Esophagus squamous epithelium (tissue), 5 donors: ENCODE measurements around the gene LIPC. TPM values are rescaled to one million over a fixed set of nuclear protein-coding genes. Genes with fewer than 3 reads are reported as not detected.

ENCODE experiments used
- DNase-seq: peaks from one replicate; lab custom pipeline; 2025; lab: John Stamatoyannopoulos, UW
- H3K27ac ChIP-seq, 4 donors: fragments of 200-600 bp; sonication (generic); one replicate each; pipeline ENCODE4 v1.5.1; 2016 to 2019; ENCODE audit warnings: mild to moderate bottlenecking in 1 of 4
- H3K27me3 ChIP-seq, 4 donors: fragments of 200-600 bp; sonication (generic); 1 replicate in 3 of 4; 2 replicates in 1 of 4; pipeline versions ENCODE4 v1.5.1 to v1.6.0; 2017 to 2021; ENCODE audit warnings: antibody characterized with exemption in 1 of 4
- H3K36me3 ChIP-seq, 3 donors: fragments of 200-600 bp; sonication (generic); one replicate each; pipeline ENCODE4 v1.5.1; 2016 to 2019
- H3K4me1 ChIP-seq, 3 donors: fragments of 200-600 bp; sonication (generic); one replicate each; pipeline ENCODE4 v1.5.1; 2017 to 2019
- H3K4me3 ChIP-seq, 4 donors: fragments of 200-600 bp; sonication (generic); 1 replicate in 3 of 4; 2 replicates in 1 of 4; pipeline ENCODE4 v1.5.1; 2016 to 2019; ENCODE audit warnings: mild to moderate bottlenecking in 2 of 4, moderate library complexity in 1 of 4
- H3K9me3 ChIP-seq, 3 donors: fragments of 200-600 bp; sonication (generic); one replicate each; pipeline ENCODE4 v1.5.1; 2016 to 2019
- POLR2A ChIP-seq, 4 donors: fragments of 450-650 bp; IDR thresholded peaks; one replicate each; pipeline ENCODE4 v1.6.1; 2017; ENCODE audit warnings: antibody characterized with exemption in 4 of 4, mild to moderate bottlenecking in 4 of 4, moderate library complexity in 3 of 4
- WGBS, 2 donors: methylation state at CpG; one replicate each; pipeline ENCODE4 v1.1.5; 2018; 5-methylcytosine and 5-hydroxymethylcytosine counted together
- intact Hi-C: fragments of 100-400 bp; cut with DNase I; formaldehyde crosslinking; loops from one replicate; pipeline ENCODE4 v1.15.0; 2022
- total RNA-seq, 4 donors: library from RNA; depleted of rRNA; stranded (reverse); fragments of >200 nt; gene quantifications; one replicate each; pipeline ENCODE4 v1.1.0, GENCODE V29; 2016
- TF ChIP-seq, protein P1 (sequence below), 6 experiments: fragments of 450-650 bp in 4 of 6; fragments of 200-600 bp in 2 of 6; sonication (generic) in 2 of 6; IDR thresholded peaks; one replicate each; pipeline ENCODE4 v1.5.1; 2016 to 2019; ENCODE audit warnings: antibody characterized with exemption in 6 of 6, mild to moderate bottlenecking in 4 of 6, moderate library complexity in 4 of 6
- donor health status: DM: yes; HTN: yes; CAD: no.

Gene LIPC
- total RNA-seq, 4 donors from 2014 or later, result 0.27 to 1.1 (median 0.38) TPM; not detected in 1

DNA sequence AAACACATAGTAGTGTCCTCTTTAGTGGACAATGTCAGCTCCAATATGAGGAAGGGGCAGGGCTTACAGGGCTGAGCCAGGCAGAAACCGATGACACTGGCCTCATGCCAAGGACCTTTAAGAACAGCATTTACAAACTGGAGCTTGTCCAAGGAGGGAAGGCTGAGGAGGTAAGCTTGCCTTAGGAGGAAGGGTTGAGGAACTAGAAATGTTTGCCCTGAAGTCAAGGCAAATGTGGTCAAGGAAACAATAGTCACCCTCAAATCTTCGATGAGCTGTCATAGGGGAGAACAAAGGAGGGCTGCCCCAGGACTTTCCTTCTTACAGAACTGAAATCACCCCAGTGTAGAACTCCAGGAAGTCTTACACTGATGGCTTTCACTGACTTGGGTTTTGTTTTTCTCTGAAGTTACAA lies 136.4 kb downstream of the LIPC start:
- intact Hi-C loops, result no loop called here
- no peak overlapping the region for H3K27ac ChIP-seq
- H3K9me3 ChIP-seq, result no peaks in the 10 kb centered on the region

DNA sequence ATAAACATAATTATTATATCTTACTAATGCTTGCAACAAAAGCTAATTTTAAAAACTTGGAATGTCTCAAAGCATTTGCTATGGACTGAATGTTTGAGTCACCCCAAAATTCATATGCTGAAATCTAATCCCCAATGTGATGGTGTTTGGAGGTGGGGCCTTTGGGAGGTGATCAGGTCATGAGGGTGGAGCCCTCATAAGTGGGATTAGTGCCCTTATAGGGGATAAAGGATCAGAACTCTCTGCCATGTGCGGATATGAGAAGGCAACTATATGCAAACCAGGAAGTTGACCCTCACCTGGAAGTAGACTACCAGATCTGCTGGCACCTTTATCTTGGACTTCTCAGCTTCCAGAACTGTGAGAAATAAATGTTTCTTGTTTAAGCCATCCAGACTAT lies 137.7 kb downstream of the LIPC start:
- H3K27me3 ChIP-seq, result no peaks in the 10 kb centered on the region
- H3K9me3 ChIP-seq, result no peaks in the 10 kb centered on the region
- H3K36me3 ChIP-seq, result no peaks in the 10 kb centered on the region
- no peak for DNase-seq
- intact Hi-C loops, result no loop called here
- no peaks in the 10 kb centered on the region for H3K4me1 ChIP-seq
- TF ChIP-seq POLR2A (IDR thresholded peaks at IDR 0.05), result no peak
- H3K27ac ChIP-seq, result no peak overlapping the region
- no peak overlapping the region for H3K4me3 ChIP-seq
- WGBS, 2 donors, result 94 to 100% methylated on average over 1 of the region's 1 CpG

More for the DNA sequence above, 136.4 kb downstream of the LIPC start:
- H3K36me3 ChIP-seq, result no peaks in the 10 kb centered on the region
- WGBS, 2 donors, result 8 to 17% methylated on average over 2 of the region's 2 CpGs
- no peak for TF ChIP-seq POLR2A (IDR thresholded peaks at IDR 0.05)
- TF ChIP-seq, protein P1, sequence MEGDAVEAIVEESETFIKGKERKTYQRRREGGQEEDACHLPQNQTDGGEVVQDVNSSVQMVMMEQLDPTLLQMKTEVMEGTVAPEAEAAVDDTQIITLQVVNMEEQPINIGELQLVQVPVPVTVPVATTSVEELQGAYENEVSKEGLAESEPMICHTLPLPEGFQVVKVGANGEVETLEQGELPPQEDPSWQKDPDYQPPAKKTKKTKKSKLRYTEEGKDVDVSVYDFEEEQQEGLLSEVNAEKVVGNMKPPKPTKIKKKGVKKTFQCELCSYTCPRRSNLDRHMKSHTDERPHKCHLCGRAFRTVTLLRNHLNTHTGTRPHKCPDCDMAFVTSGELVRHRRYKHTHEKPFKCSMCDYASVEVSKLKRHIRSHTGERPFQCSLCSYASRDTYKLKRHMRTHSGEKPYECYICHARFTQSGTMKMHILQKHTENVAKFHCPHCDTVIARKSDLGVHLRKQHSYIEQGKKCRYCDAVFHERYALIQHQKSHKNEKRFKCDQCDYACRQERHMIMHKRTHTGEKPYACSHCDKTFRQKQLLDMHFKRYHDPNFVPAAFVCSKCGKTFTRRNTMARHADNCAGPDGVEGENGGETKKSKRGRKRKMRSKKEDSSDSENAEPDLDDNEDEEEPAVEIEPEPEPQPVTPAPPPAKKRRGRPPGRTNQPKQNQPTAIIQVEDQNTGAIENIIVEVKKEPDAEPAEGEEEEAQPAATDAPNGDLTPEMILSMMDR (IDR thresholded peaks at IDR 0.05), result no peak
- H3K27me3 ChIP-seq, result no peaks in the 10 kb centered on the region
- no peak overlapping the region for H3K4me3 ChIP-seq
- no peak for DNase-seq
- no peaks in the 10 kb centered on the region for H3K4me1 ChIP-seq

DNA sequence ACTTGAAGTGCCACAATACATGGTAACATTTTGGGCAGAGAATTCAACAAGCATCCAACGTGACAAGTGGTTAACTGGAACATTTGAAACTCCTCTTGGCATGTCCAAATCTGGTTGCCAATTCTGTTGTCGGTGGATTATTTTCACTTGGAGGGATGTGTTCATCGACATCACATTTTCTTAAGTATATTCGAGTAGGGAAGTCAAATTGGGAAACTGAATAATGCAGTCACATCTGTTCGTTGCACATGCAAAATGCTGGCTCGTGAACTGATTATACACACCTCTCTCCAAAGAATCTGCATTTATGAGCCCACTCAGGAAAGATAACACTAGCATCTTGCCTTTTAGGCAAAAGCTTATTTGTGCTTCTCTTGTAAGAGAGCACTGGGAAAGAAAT lies 139.7 kb downstream of the LIPC start:
- TF ChIP-seq, protein P1 (IDR thresholded peaks at IDR 0.05), result no peak
- TF ChIP-seq POLR2A (IDR thresholded peaks at IDR 0.05), result no peak
- Histone ChIP-seq H3K36me3 (no peaks in the 10 kb centered on the region), H3K9me3 (no peaks in the 10 kb centered on the region), H3K27me3 (no peaks in the 10 kb centered on the region), H3K27ac (no peak overlapping the region), H3K4me1 (no peaks in the 10 kb centered on the region), H3K4me3 (no peak overlapping the region)
- WGBS, 2 donors, result 89% methylated on average over 6 of the region's 6 CpGs
- no peak for DNase-seq
- intact Hi-C loops, result no loop called here

DNA sequence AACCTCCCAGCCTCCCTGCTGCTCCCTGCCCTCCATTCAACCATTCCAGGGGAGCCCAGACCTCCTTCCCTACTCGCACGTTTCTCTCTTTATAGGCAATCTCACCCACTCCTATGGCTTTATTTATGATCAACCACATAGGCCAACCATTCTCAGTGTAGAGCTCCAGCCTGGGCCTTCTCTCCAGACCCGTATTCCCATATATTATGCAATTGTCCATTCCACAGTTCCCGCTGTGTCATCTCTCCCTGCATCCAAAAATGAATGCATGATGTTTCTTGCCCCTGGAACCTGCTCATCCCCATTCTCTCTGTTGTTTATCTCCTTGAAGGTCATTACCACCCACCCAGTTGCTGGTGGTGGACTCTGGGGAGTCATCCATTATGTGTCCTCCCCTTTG lies 140.7 kb downstream of the LIPC start:
- TF ChIP-seq, protein P1 (IDR thresholded peaks at IDR 0.05), result no peak
- TF ChIP-seq POLR2A (IDR thresholded peaks at IDR 0.05), result no peak
- 94 to 95% methylated on average over 4 of the region's 4 CpGs for WGBS, 2 donors
- intact Hi-C loops, result no loop called here
- no peaks in the 10 kb centered on the region for H3K36me3 ChIP-seq
- no peaks in the 10 kb centered on the region for H3K4me1 ChIP-seq
- H3K27me3 ChIP-seq, result no peaks in the 10 kb centered on the region
- DNase-seq, result no peak
- no peaks in the 10 kb centered on the region for H3K9me3 ChIP-seq
- no peak overlapping the region for H3K27ac ChIP-seq
- H3K4me3 ChIP-seq, result no peak overlapping the region

DNA sequence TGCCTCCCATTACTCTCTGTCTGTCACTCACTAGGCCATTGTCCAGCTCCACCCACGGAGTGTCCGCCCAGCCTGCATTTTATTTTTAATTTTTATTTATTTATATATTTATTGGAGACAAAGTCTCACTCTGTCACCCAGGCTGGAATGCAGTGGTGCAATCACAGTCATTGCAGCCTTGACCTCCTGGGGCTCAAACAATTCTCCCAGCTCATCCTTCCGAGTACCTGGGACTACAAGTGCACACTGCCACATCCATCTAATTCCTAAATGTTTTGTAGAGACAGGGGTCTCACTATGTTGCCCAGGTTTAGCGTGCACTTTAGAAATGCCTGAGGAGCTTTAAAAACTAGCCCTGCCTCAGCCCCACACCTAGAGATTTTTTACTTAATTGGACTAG lies 141.5 kb downstream of the LIPC start:
- no peak for TF ChIP-seq POLR2A (IDR thresholded peaks at IDR 0.05)
- TF ChIP-seq, protein P1 (IDR thresholded peaks at IDR 0.05), result no peak
- Histone ChIP-seq H3K9me3 (no peaks in the 10 kb centered on the region), H3K27me3 (no peaks in the 10 kb centered on the region), H3K36me3 (no peaks in the 10 kb centered on the region), H3K27ac (no peak overlapping the region), H3K4me1 (no peaks in the 10 kb centered on the region), H3K4me3 (no peak overlapping the region)
- intact Hi-C loops, result no loop called here
- 95 to 96% methylated on average over 4 of the region's 4 CpGs for WGBS, 2 donors
- no peak for DNase-seq

DNA sequence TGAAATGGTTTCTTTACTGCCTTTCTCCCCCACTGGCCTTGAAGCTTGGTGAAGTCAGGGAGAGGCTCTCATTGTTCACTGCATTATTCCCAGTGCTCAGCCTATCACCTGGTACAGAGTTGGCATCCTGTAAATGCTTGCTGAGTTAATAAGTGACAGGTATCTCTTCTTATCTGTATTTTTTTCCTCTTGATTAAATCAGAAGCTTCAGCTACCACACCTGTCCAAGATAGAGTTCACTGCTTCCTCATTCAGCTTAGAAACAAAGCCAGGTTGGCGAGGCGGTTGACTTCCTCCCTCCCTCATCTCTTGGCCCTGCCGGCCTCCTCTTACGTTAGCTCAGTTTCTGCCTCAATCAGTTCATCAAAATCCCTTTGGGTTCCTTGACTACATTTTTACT lies 142.8 kb downstream of the LIPC start:
- TF ChIP-seq, protein P1 (IDR thresholded peaks at IDR 0.05), result no peak
- TF ChIP-seq POLR2A (IDR thresholded peaks at IDR 0.05), result no peak
- intact Hi-C loops, result no loop called here
- no peaks in the 10 kb centered on the region for H3K4me1 ChIP-seq
- no peaks in the 10 kb centered on the region for H3K27me3 ChIP-seq
- H3K27ac ChIP-seq, result no peak overlapping the region
- no peak for DNase-seq
- H3K4me3 ChIP-seq, result no peak overlapping the region
- no peaks in the 10 kb centered on the region for H3K36me3 ChIP-seq
- 70 to 79% methylated on average over 4 of the region's 4 CpGs for WGBS, 2 donors
- H3K9me3 ChIP-seq, result no peaks in the 10 kb centered on the region
